ENCODE results near the gene ARSB.

The ARSB gene

GRCh38 chr5:78974601-78975000 lies 10.5 kb downstream of the ARSB start:
- H3K27me3 ChIP-seq (replicated peaks; ENCODE audit: control insufficient read depth, insufficient read depth, low read length) = no peaks in the 10 kb centered on the region
- no peaks in the 10 kb centered on the region; the same call in 1 of the 2 replicates for H3K36me3 ChIP-seq (ENCODE audit: control insufficient read depth, insufficient read depth, low read length)
- H3K4me3 ChIP-seq (replicated peaks; ENCODE audit: low read depth, low read length) = no peak overlapping the region
- DNase-seq (ENCODE audit: extremely low read depth, insufficient read length) = no peak
- no peak for TF ChIP-seq CTCF (IDR thresholded peaks at IDR 0.05; ENCODE audit: insufficient read depth, low read length, poor library complexity, severe bottlenecking)

- Histone ChIP-seq H3K36me3 (ENCODE audit: control insufficient read depth, insufficient read depth, low read length) (no peaks in the 10 kb centered on the region), H3K27me3 (replicated peaks; ENCODE audit: control insufficient read depth, insufficient read depth, low read length) (no peaks in the 10 kb centered on the region), H3K4me3 (replicated peaks; ENCODE audit: low read depth, low read length) (no peak overlapping the region)
- DNase-seq (ENCODE audit: extremely low read depth, insufficient read length) = no peak
- no peak for TF ChIP-seq CTCF (IDR thresholded peaks at IDR 0.05; ENCODE audit: insufficient read depth, low read length, poor library complexity, severe bottlenecking)
Measured at GRCh38 chr5:78974011-78974410, 11.1 kb downstream of the ARSB start.

- Histone ChIP-seq H3K4me3 (replicated peaks; ENCODE audit: low read depth, low read length) (no peak overlapping the region), H3K36me3 (ENCODE audit: control insufficient read depth, insufficient read depth, low read length) (no peaks in the 10 kb centered on the region), H3K27me3 (replicated peaks; ENCODE audit: control insufficient read depth, insufficient read depth, low read length) (no peaks in the 10 kb centered on the region)
- DNase-seq (ENCODE audit: extremely low read depth, insufficient read length) = no peak
- TF ChIP-seq CTCF (IDR thresholded peaks at IDR 0.05; ENCODE audit: insufficient read depth, low read length, poor library complexity, severe bottlenecking) = no peak
Measured at GRCh38 chr5:78972654-78973428, 12.3 kb downstream of the ARSB start.

GRCh38 chr5:78971998-78972397 lies 13.1 kb downstream of the ARSB start:
- no peak for TF ChIP-seq CTCF (IDR thresholded peaks at IDR 0.05; ENCODE audit: insufficient read depth, low read length, poor library complexity, severe bottlenecking)

GRCh38 chr5:78968781-78969180 lies 16.3 kb downstream of the ARSB start:
- Histone ChIP-seq H3K4me3 (replicated peaks; ENCODE audit: low read depth, low read length) (no peak overlapping the region), H3K36me3 (ENCODE audit: control insufficient read depth, insufficient read depth, low read length) (no peaks in the 10 kb centered on the region), H3K27me3 (replicated peaks; ENCODE audit: control insufficient read depth, insufficient read depth, low read length) (no peaks in the 10 kb centered on the region)
- no peak for TF ChIP-seq CTCF (IDR thresholded peaks at IDR 0.05; ENCODE audit: insufficient read depth, low read length, poor library complexity, severe bottlenecking)
- no peak for DNase-seq (ENCODE audit: extremely low read depth, insufficient read length)

More at GRCh38 chr5:78971998-78972397, 13.1 kb downstream of the ARSB start:
- DNase-seq (ENCODE audit: extremely low read depth, insufficient read length) = no peak
- Histone ChIP-seq H3K27me3 (replicated peaks; ENCODE audit: control insufficient read depth, insufficient read depth, low read length) (no peaks in the 10 kb centered on the region), H3K4me3 (replicated peaks; ENCODE audit: low read depth, low read length) (no peak overlapping the region), H3K36me3 (ENCODE audit: control insufficient read depth, insufficient read depth, low read length) (no peaks in the 10 kb centered on the region)

Measured in GM06990 (cell line).